Measurements from ENCODE around the gene C5orf15. TPM values are rescaled to one million over a fixed set of nuclear protein-coding genes. Genes with fewer than 3 reads are reported as not detected.

The C5orf15 gene
- total and polyA plus RNA-seq, 2 experiments from 2014 or later, result 37.7 to 61.4 TPM

DNA sequence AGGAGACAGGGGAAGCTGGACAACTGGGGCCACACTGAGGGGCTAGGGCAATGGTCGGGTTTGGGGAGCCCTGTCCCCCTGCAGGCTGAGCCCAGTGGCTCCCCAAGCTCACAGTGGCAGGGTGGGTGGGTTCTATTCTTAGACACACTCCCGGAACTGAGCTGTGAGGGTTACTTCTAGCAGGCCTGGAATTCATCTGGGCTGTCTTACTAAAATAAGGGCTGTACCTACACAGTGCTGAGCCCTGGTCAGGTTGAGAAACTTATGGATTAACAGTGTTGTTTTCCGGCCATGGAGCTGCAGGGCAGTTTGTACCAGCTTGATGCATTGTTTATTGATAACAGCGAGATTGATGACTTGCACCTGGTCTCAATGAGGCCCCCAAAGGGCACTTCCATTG lies 58.8 kb downstream of the C5orf15 start:
- Histone ChIP-seq H3K4me2 (no peak overlapping the region), H3F3A (replicated peaks; ENCODE audit: low read depth) (no peaks in the 10 kb centered on the region), H3K9me2 (ENCODE audit: insufficient read depth) (no peaks in the 10 kb centered on the region; the same call in 1 of the 2 replicates), H3K79me2 (replicated peaks; ENCODE audit: insufficient read depth) (no peaks in the 10 kb centered on the region), H3K4me1 (ENCODE audit: insufficient read depth) (no peaks in the 10 kb centered on the region), H4K20me1 (replicated peaks; ENCODE audit: insufficient read depth) (no peaks in the 10 kb centered on the region), H3K27me3 (ENCODE audit: insufficient read depth) (no peaks in the 10 kb centered on the region), H3K4me3 (no peak overlapping the region), H3K27ac (ENCODE audit: low read depth) (no peak overlapping the region), H2AFZ (no peak overlapping the region), H3K36me3 (ENCODE audit: insufficient read depth) (no peaks in the 10 kb centered on the region)
- H3K27me3 Mint-ChIP-seq (ENCODE audit: insufficient read depth, low read depth, poor library complexity), result peaks cover 8% of the 10 kb centered on the region
- ATAC-seq (no peak), DNase-seq (ENCODE audit: low spot score) (no peak)
- H3K27ac Mint-ChIP-seq, result no peak overlapping the region
- H3K9me3 Mint-ChIP-seq, result no peaks in the 10 kb centered on the region
- H3K4me3 Mint-ChIP-seq, result no peak overlapping the region
- no peak for TF ChIP-seq JUNB (IDR thresholded peaks at IDR 0.05; ENCODE audit: unreplicated experiment)
- TF ChIP-seq EZH2phosphoT487 (IDR thresholded peaks at IDR 0.05; ENCODE audit: unreplicated experiment), result no peak
- no peak for TF ChIP-seq NANOG (IDR thresholded peaks at IDR 0.05; ENCODE audit: borderline replicate concordance)
- TF ChIP-seq POLR2AphosphoS5 (IDR thresholded peaks at IDR 0.05; ENCODE audit: low read depth), result no peak
- TF ChIP-seq CTCF (conservative IDR thresholded peaks at IDR 0.05; ENCODE audit: low read depth in 2 of 2), result no peak
- no peak for TF ChIP-seq CREB1 (CRISPR knock-in tag; IDR thresholded peaks at IDR 0.05; ENCODE audit: low read depth)
- no peak for TF ChIP-seq ZNF462 (CRISPR knock-in tag; IDR thresholded peaks at IDR 0.05)
- no peak for TF ChIP-seq ZNF331 (CRISPR knock-in tag; IDR thresholded peaks at IDR 0.05; ENCODE audit: low read depth)
- no peak for TF ChIP-seq ZNF114 (CRISPR knock-in tag; IDR thresholded peaks at IDR 0.05)
- TF ChIP-seq ETS1 (IDR thresholded peaks at IDR 0.05), result no peak
- no peak for TF ChIP-seq EZH2 (IDR thresholded peaks at IDR 0.05; ENCODE audit: low read depth, unreplicated experiment)
- no peak for TF ChIP-seq STAT1 (IDR thresholded peaks at IDR 0.05; ENCODE audit: unreplicated experiment)
- no peak for TF ChIP-seq REST (IDR thresholded peaks at IDR 0.05; ENCODE audit: unreplicated experiment)
- H3K36me3 Mint-ChIP-seq (ENCODE audit: low read depth), result no peaks in the 10 kb centered on the region
- no peaks in the 10 kb centered on the region for H3K4me1 Mint-ChIP-seq
